Naive thymus-derived CD8-positive, alpha-beta T cell (primary cell): ENCODE results near the gene OASL. TPM values are rescaled to one million over a fixed set of nuclear protein-coding genes. Genes with fewer than 3 reads are reported as not detected.

Source experiments
- ATAC-seq, 2 donors: fragments of 150-1000 bp; cut with Tn5 transposase in 1 of 2; sonication (Bioruptor Pico), chemical (Tn5 transposase) in 1 of 2; 1 replicate in 1 of 2; 2 replicates in 1 of 2; pipeline ENCODE4 v1.10.0; 2021; ENCODE audit warnings: mild to moderate bottlenecking in 2 of 2, moderate library complexity in 2 of 2
- POLR2A ChIA-PET: fragments of 350-600 bp; sonication (Branson Sonifier 250); formaldehyde crosslinking; loops from one replicate; lab custom pipeline; 2021; ENCODE audit warnings: antibody characterized with exemption; lab: Charles Lee
- DNase-seq, 10 donors: peaks; one replicate each; pipeline versions ENCODE4 v3.0.0 to v3.0.0-alpha.2; 2020 to 2022
- H3K27ac Mint-ChIP-seq, 10 donors: one replicate each; pipeline ENCODE4 v1.8.0; 2020 to 2022; ENCODE audit warnings: mild to moderate bottlenecking in 10 of 10, mixed read lengths in 10 of 10, moderate library complexity in 4 of 10, inconsistent platforms in 1 of 10
- H3K27me3 Mint-ChIP-seq, 5 donors: one replicate each; pipeline ENCODE4 v1.8.0; 2021 to 2022; ENCODE audit warnings: mixed read lengths in 5 of 5
- H3K36me3 Mint-ChIP-seq, 3 donors: one replicate each; pipeline ENCODE4 v1.8.0; 2020 to 2022; ENCODE audit warnings: mixed read lengths in 3 of 3, mild to moderate bottlenecking in 2 of 3, inconsistent platforms in 1 of 3
- H3K4me1 Mint-ChIP-seq, 4 donors: one replicate each; pipeline ENCODE4 v1.8.0; 2021 to 2022; ENCODE audit warnings: mixed read lengths in 4 of 4
- H3K4me3 Mint-ChIP-seq, 10 donors: one replicate each; pipeline ENCODE4 v1.8.0; 2020 to 2022; ENCODE audit warnings: mild to moderate bottlenecking in 10 of 10, mixed read lengths in 10 of 10, moderate library complexity in 6 of 10, inconsistent platforms in 1 of 10
- H3K9me3 Mint-ChIP-seq, 9 donors: one replicate each; pipeline ENCODE4 v1.8.0; 2020 to 2022; ENCODE audit warnings: mixed read lengths in 9 of 9, mild to moderate bottlenecking in 3 of 9, inconsistent platforms in 1 of 9, moderate library complexity in 1 of 9
- polyA plus RNA-seq, 3 donors: library from polyadenylated mRNA; unstranded; fragments of 300-500 nt; fragmentation: Illumina TruSeq; gene quantifications; one replicate each; pipeline ENCODE4 v1.2.3, GENCODE V29; 2021
- total RNA-seq, 8 experiments: library from RNA in 2 of 8; stranded (reverse) in 2 of 8; gene quantifications; one replicate each; pipeline ENCODE4 v1.2.3 and lab custom pipeline; 2021 to 2026

Gene OASL
- total and polyA plus RNA-seq, 5 experiments from 2014 or later: 1.6 to 11.2 (median 1.9) TPM

- Mint-ChIP-seq H3K9me3 (no peaks in the 10 kb centered on the region), H3K27me3 (peaks cover 0 to 3% (median 0%) of the 10 kb centered on the region in 5 donors), H3K4me3 (no peak overlapping the region), H3K4me1 (peaks cover 0 to 2% (median 0%) of the 10 kb centered on the region in 4 donors), H3K36me3 (no peaks in the 10 kb centered on the region), H3K27ac (peak overlapping the region in 1 of 10 donors; percentile 33)
- POLR2A ChIA-PET: no interaction called here
- DNase-seq (no peak), ATAC-seq (no peak)
Measured at GRCh38 chr12:120979862-120980696, 59.0 kb downstream of the OASL start.

DNA sequence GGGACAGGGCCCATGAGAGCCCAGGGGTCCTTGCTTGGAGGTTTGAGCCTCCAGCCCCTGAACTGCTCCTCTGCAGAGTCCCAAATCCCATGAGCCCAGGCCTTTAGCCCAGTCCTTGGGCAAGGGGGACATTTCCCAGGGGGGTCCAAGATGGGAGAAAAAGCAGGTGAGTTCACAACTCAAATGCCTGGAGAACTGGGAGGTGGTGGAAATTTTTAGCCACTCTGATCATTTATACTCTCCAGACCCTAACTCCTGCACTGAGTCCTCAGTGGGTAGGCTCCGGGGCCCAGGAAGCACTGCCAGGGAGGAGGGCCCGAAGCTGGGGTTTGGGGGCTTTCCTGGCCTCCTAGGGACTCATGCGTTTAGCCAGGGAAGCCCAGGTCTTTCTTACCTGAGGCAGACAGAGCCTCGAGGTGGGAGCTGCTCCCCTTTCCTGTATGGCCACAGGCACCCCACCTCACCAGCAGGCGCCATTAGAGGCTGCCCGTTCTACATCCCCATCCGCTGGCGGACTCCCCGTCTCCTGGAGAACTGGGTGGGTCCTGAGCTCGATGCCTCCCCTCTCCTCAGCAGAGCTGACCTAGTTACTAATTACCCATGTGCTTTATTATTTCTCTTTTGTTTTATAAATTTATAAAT, 59.7 kb downstream of the OASL start:
- no peaks in the 10 kb centered on the region for H3K9me3 Mint-ChIP-seq
- no peaks in the 10 kb centered on the region for H3K36me3 Mint-ChIP-seq
- POLR2A ChIA-PET: no interaction called here
- DNase-seq (no peak), ATAC-seq (no peak)
- peaks cover 0 to 3% (median 0%) of the 10 kb centered on the region in 5 donors for H3K27me3 Mint-ChIP-seq
- no peak overlapping the region for H3K27ac Mint-ChIP-seq
- peaks cover 0 to 1% (median 0%) of the 10 kb centered on the region in 4 donors for H3K4me1 Mint-ChIP-seq
- H3K4me3 Mint-ChIP-seq: no peak overlapping the region

DNA sequence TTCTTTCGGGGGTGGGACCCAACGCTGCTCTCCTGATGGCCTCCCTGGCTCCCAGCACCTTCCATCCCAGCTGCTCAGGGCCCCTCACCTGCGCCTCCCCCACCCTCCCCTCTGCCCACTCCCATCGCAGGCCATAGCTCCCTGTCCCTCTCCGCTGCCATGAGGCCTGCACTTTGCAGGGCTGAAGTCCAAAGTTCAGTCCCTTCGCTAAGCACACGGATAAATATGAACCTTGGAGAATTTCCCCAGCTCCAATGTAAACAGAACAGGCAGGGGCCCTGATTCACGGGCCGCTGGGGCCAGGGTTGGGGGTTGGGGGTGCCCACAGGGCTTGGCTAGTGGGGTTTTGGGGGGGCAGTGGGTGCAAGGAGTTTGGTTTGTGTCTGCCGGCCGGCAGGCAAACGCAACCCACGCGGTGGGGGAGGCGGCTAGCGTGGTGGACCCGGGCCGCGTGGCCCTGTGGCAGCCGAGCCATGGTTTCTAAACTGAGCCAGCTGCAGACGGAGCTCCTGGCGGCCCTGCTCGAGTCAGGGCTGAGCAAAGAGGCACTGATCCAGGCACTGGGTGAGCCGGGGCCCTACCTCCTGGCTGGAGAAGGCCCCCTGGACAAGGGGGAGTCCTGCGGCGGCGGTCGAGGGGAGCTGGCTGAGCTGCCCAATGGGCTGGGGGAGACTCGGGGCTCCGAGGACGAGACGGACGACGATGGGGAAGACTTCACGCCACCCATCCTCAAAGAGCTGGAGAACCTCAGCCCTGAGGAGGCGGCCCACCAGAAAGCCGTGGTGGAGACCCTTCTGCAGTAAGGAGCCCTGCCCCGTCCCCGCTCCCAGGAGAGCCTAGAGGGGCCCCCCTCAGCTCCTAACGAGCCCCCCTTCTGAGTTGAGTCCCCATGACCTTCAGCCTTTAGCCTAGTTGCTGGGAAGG, 60.5 kb downstream of the OASL start, which contains the start of gene HNF1A:
Gene HNF1A (plus strand): TSS at position 248 of the 924 bp plus-strand sequence. CDS start 226 bp downstream, at position 474.
- no peak for DNase-seq
- ATAC-seq: no peak
- Mint-ChIP-seq H3K27me3 (peaks cover 0 to 3% (median 0%) of the 10 kb centered on the region in 5 donors), H3K9me3 (no peaks in the 10 kb centered on the region), H3K4me1 (no peaks in the 10 kb centered on the region), H3K4me3 (no peak within 1 kb of the TSS), H3K27ac (no peak within 1 kb of the TSS), H3K36me3 (no peaks in the 10 kb centered on the region)
- POLR2A ChIA-PET: no interaction called here

DNA sequence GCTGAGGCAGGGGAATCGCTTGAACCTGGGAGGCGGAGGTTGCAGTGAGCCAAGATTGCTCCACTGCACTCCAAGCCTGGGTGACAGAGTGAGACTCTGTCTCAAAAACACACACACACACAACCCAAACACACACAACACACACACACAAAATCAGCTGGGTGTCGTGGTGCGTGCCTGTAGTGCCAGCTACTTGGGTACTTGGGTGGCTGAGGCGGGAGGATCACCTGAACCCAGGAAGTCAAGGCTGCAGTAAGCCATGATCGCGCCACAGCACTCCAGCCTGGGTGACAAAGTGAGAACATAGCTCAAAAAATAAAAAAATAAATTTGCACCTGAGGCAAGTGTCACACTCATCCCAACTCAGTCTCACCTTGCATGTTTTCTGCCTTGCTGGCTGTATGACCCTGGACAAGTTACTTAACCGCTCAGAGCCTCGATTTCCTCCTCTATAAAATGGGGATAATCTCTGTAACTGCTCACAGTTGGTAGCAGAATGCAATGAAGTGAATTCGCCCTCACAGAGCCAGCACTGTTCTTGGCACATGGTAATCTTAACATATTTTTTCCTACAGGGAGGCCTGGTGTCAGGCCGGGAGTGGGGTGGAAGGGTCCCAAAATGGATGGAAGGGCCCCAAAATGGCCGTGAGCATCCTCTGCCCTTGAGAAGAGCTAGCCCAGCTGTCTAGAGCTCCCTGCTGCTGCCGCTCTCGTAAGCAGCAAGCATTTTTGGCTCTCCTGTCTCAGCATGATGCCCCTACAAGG, 61.3 kb downstream of the OASL start:
- no peaks in the 10 kb centered on the region for H3K36me3 Mint-ChIP-seq

DNA sequence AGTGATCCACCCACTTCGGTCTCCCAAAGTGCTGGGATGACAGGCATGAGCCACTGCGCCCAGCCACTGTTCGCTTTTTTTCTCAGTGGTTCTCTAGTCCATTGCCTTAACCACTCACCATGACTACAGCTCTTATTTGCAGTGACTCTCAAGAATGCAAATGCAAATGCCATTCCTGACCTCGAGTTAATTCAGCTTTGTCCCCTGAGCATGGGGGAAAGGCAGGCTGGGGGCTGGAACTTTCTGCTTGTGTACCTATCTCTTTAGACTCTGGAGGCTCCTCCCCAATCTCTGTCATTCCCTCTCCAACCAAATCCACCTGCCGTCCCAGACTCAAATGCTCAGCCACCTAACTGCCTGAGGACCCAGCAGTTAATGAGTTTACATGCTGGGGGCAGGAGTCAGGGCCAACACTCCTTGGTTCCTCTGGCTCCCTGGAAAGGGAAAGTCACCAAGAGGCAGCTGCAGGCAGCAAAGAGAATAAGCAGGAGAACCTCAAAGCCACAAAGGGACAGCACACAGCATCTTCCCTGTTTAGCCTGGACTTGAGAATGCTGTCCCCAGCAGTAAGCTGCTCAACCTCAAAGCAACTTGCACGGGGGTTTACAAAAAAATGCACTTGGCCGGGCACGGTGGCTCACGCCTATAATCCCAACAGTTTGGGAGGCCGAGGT, 66.0 kb downstream of the OASL start:
- H3K27ac Mint-ChIP-seq: no peak overlapping the region
- H3K4me3 Mint-ChIP-seq: no peak overlapping the region
- H3K36me3 Mint-ChIP-seq: no peaks in the 10 kb centered on the region
- POLR2A ChIA-PET: interaction anchor here (0.5 kb wide), 1 partner anchor 339 kb away, joined by 4 read pairs; no protein-coding TSS in a partner anchor
- ATAC-seq (no peak), DNase-seq (no peak)
- no peaks in the 10 kb centered on the region for H3K9me3 Mint-ChIP-seq
- peaks cover 1 to 9% (median 6%) of the 10 kb centered on the region in 4 donors for H3K4me1 Mint-ChIP-seq
- peaks cover 0 to 2% (median 0%) of the 10 kb centered on the region in 5 donors for H3K27me3 Mint-ChIP-seq

More for the DNA sequence above, 61.3 kb downstream of the OASL start:
- peaks cover 0 to 1% (median 0%) of the 10 kb centered on the region in 4 donors for H3K4me1 Mint-ChIP-seq
- no peak overlapping the region for H3K27ac Mint-ChIP-seq
- H3K9me3 Mint-ChIP-seq: no peaks in the 10 kb centered on the region
- peaks cover 0 to 3% (median 0%) of the 10 kb centered on the region in 5 donors for H3K27me3 Mint-ChIP-seq
- no peak overlapping the region for H3K4me3 Mint-ChIP-seq
- ATAC-seq (no peak), DNase-seq (no peak)
- POLR2A ChIA-PET: no interaction called here

DNA sequence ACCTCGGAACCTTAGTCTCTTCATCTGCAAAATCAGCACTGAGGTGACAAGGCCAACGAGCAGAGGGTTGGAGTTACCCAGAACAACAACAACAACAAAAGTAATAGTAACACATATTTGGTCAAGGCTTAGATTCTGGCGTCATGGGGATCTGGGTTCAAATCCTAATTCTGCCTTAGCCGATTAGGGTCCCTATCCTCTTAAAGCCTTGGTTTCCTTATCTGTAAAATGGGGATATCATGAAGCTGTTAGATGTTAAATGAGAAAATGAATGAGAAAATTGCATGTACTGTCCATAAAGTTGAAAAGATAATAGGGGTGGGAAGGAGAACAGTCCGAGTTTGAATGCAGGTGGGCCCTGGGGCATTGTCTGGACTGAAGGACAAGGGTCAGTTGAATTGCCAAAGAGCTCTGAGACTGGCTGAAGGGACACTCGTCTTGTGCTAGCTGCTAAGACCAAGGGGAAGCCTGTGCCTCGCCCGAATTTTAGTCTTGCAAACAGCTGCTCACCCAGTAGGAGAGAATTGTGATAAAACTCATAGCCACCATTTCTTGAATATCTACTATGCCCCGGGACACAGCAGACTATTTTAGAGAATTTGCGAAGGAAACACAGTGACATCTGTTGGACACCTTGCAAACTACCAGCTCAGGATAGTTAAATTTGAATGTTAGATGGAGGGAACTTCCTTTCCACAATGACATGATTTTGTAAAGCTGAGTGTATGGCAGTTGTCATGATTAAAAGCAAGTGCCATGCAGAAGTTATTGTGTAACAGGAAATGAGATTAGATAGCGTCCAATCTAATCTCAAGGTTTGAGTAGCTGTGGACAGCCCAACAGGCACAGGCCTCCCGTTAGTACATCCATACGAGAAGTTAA, 67.5 kb downstream of the OASL start:
- H3K4me1 Mint-ChIP-seq: peaks cover 1 to 9% (median 6%) of the 10 kb centered on the region in 4 donors
- POLR2A ChIA-PET: interaction anchor here (0.5 to 1.2 kb wide), 6 partner anchors 24 to 653 kb away, joined by 3 to 11 read pairs (median 6); no protein-coding TSS in a partner anchor
- peak in 8 of 10 donors; percentile 19 to 75 (median 46) for DNase-seq
- H3K27me3 Mint-ChIP-seq: peaks cover 0 to 2% (median 0%) of the 10 kb centered on the region in 5 donors
- H3K36me3 Mint-ChIP-seq: no peaks in the 10 kb centered on the region
- H3K27ac Mint-ChIP-seq: peak overlapping the region in 1 of 10 donors; percentile 32
- H3K9me3 Mint-ChIP-seq: no peaks in the 10 kb centered on the region
- no peak overlapping the region for H3K4me3 Mint-ChIP-seq
- peak; percentile 92 to 95 for ATAC-seq

- H3K27me3 Mint-ChIP-seq: peaks cover 0 to 2% (median 0%) of the 10 kb centered on the region in 5 donors
- POLR2A ChIA-PET: no interaction called here
- H3K4me1 Mint-ChIP-seq: peaks cover 1 to 9% (median 6%) of the 10 kb centered on the region in 4 donors
- no peaks in the 10 kb centered on the region for H3K36me3 Mint-ChIP-seq
- no peaks in the 10 kb centered on the region for H3K9me3 Mint-ChIP-seq
- ATAC-seq: no peak
- DNase-seq: no peak
- H3K27ac Mint-ChIP-seq: no peak overlapping the region
- no peak overlapping the region for H3K4me3 Mint-ChIP-seq
Measured at GRCh38 chr12:120970310-120970709, 68.7 kb downstream of the OASL start.

Other genes with a start within 250 kb of the OASL start
- 10 to 100 TPM; 54.0 to 56.2 TPM for gene SPPL3, start 134.9 kb downstream of the OASL start, total RNA-seq
- 10 to 100 TPM; 23.3 to 37.3 (median 23.9) TPM for gene SPPL3, start 134.9 kb downstream of the OASL start, polyA plus RNA-seq
- not detected for gene HNF1A, start 60.7 kb downstream of the OASL start, total RNA-seq
- not detected for gene HNF1A, start 60.7 kb downstream of the OASL start, polyA plus RNA-seq
- gene C12orf43, start 22.8 kb downstream of the OASL start, total RNA-seq: 10 to 100 TPM; 18.1 to 21.3 TPM
- 10 to 100 TPM; 23.4 to 26.0 (median 25.4) TPM for gene C12orf43, start 22.8 kb downstream of the OASL start, polyA plus RNA-seq
- 1 to 10 TPM; 4.3 to 4.5 TPM for gene P2RX7, start 93.6 kb upstream of the OASL start, total RNA-seq
- 1 to 10 TPM; 3.2 to 6.9 (median 6.6) TPM for gene P2RX7, start 93.6 kb upstream of the OASL start, polyA plus RNA-seq
- 10 to 100 TPM; 29.8 to 36.0 TPM for gene P2RX4, start 170.9 kb upstream of the OASL start, total RNA-seq
- gene P2RX4, start 170.9 kb upstream of the OASL start, polyA plus RNA-seq: 10 to 100 TPM; 27.8 to 33.8 (median 29.3) TPM